ENCODE measurements around the gene SEC23IP. TPM values are rescaled to one million over a fixed set of nuclear protein-coding genes. Genes with fewer than 3 reads are reported as not detected.
"Not testable (repeated sequence)": the region's sequence is repeated elsewhere in the genome, so short reads cannot be mapped to it uniquely, and the experiment has no call there.

The SEC23IP gene
- total RNA-seq, 1 donor from 2014 or later, result 79.7 TPM

DNA sequence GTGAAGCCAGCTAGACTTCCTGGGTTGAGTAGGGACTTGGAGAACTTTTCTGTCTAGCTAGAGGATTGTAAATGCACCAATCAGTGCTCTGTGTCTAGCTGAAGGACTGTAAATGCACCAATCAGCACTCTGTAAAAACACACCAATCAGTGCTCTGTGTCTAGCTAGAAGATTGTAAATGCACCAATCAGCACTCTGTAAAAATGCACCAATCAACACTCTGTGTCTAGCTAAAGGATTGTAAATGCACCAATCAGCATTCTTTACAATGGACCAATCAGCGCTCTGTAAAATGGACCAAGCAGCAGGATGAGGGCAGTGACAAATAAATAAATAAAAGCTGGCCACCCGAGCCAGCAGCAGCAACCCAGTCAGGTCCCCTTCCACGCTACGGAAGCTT is 2.2 kb upstream of the SEC23IP start:
- Mint-ChIP-seq H3K27me3 (ENCODE audit: insufficient read depth) (peaks cover 13% of the 10 kb centered on the region), H3K4me1 (ENCODE audit: low read depth) (peaks cover 32% of the 10 kb centered on the region), H3K4me3 (peak overlapping the region; percentile 43), H3K36me3 (ENCODE audit: low read depth) (peaks cover 11% of the 10 kb centered on the region)
- DNase-seq (ENCODE audit: low spot score); H3K9me3 Mint-ChIP-seq; intact Hi-C loops (cut with micrococcal nuclease); H3K27ac Mint-ChIP-seq: not testable (repeated sequence)

DNA sequence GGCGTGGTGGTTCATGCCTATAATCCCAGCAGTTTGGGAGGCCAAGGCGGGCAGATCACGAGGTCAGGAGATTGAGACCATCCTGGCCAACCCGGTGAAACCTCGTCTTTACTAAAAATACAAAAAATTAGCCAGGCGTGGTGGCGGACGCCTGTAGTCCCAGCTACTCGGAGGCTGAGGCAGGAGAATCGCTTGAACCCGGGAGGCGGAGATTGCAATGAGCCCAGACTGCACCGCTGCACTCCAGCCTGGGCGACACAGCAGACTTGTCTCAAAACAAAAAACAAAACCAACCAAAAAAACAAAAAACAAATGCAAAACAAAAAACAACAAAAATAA is 712 bp upstream of the SEC23IP start:
- not testable (repeated sequence) for DNase-seq (ENCODE audit: low spot score); H3K27me3 Mint-ChIP-seq (ENCODE audit: insufficient read depth); H3K9me3 Mint-ChIP-seq
- H3K27ac Mint-ChIP-seq, result peak overlapping the region; percentile 96
- intact Hi-C loops (cut with micrococcal nuclease), result loop anchor here (1.0 to 2.0 kb wide), 6 partner anchors 19 to 1138 kb away; partner anchors contain the start of genes CACUL1, INPP5F, RGS10 and TIAL1
- peak overlapping the region; percentile 92 for H3K4me3 Mint-ChIP-seq
- peaks cover 17% of the 10 kb centered on the region for H3K36me3 Mint-ChIP-seq (ENCODE audit: low read depth)
- H3K4me1 Mint-ChIP-seq (ENCODE audit: low read depth), result peaks cover 47% of the 10 kb centered on the region

DNA sequence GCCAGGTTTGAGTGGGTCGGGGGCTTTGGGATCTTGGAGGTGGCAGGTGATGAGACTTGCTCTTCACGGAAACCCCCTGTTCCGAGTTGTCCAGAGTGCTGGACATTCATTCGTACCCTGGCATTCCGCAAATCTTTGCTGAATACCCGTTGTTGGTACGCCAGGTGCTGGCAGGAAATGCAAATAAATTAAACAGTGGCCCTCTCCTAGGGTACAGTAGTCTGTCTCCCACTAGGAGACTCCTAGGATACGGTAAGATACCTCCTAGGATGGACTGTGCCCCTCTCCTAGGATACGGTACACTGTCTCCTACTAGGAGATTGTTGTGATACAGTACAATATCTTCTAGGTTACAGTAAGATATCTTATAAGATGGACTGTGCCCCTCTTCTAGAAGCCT is 544 bp downstream of the SEC23IP start:
- peaks cover 22% of the 10 kb centered on the region for H3K36me3 Mint-ChIP-seq (ENCODE audit: low read depth)
- intact Hi-C loops (cut with micrococcal nuclease), result loop anchor here (2.0 kb wide), 1 partner anchor 296 kb away; the partner anchor contains the start of gene TIAL1
- peak overlapping the region; percentile 96 for H3K27ac Mint-ChIP-seq
- peak overlapping the region; percentile 92 for H3K4me3 Mint-ChIP-seq
- H3K9me3 Mint-ChIP-seq, result peaks cover 7% of the 10 kb centered on the region
- peaks cover 4% of the 10 kb centered on the region for H3K27me3 Mint-ChIP-seq (ENCODE audit: insufficient read depth)
- peaks cover 53% of the 10 kb centered on the region for H3K4me1 Mint-ChIP-seq (ENCODE audit: low read depth)
- DNase-seq (ENCODE audit: low spot score), result no peak

DNA sequence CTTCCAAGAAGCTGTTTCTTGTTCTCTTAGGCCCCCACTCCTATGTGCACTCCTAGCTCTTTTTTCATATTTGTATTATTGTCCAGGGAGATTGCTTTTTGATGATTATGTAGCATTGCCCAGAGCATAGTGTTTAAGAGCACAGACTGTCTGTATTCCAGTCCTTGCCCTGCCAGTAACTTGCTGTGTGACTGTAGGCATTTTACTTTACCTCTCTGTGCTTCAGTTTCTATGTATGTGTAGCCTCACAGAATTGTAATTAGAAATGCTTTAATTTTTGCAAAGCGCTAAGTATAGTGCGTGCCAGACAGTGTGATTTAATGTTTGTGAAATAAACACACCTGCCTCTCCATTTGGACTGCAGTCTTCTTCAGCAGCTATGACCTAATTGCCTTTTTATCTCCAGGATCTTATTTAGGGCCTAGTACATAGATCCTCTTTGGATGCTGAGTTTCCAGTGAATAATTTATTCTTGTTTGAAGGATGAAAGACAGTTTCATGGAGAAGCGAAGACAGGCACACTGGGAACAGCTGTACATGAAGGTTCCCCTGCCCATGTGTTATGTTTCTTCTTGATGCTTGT is 1.4 kb downstream of the SEC23IP start:
- Mint-ChIP-seq H3K36me3 (ENCODE audit: low read depth) (peaks cover 30% of the 10 kb centered on the region), H3K27ac (peak overlapping the region; percentile 26), H3K4me3 (peak overlapping the region; percentile 92), H3K27me3 (ENCODE audit: insufficient read depth) (peaks cover 4% of the 10 kb centered on the region), H3K4me1 (ENCODE audit: low read depth) (peaks cover 53% of the 10 kb centered on the region), H3K9me3 (peaks cover 7% of the 10 kb centered on the region)
- no peak for DNase-seq (ENCODE audit: low spot score)
- intact Hi-C loops (cut with micrococcal nuclease), result loop anchor here (2.0 kb wide), 1 partner anchor 297 kb away; the partner anchor contains the start of gene TIAL1

DNA sequence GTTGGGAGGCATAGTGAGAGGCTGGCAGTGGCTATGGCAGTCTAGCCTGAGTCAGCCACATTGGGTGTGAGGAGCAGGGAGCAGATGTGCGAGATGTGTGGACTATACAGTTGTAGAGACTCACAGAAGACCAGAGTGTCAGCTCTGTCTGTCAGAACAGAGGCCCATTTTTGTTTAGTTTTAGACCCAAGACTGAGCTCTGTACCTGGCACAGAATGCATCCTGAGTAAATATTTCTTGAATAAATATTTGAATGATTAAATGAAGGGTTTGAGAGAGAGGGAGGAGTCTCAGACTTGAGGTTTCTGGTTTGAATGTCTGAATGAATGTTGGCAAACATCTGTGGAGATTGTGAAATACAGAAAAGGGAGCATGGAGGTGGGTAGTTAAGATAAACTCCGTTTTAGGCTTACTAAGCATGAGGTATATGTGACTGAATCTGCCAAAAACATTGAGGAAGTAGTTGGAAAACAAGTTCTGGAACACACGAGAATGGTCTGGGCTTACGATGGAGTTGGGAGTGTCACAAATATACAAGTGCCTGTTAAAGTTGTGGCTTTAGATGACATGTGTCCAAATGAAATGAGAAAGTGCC is 3.6 kb downstream of the SEC23IP start:
- Mint-ChIP-seq H3K36me3 (ENCODE audit: low read depth) (peaks cover 32% of the 10 kb centered on the region), H3K27ac (no peak overlapping the region), H3K4me1 (ENCODE audit: low read depth) (peaks cover 55% of the 10 kb centered on the region), H3K9me3 (no peaks in the 10 kb centered on the region), H3K27me3 (ENCODE audit: insufficient read depth) (no peaks in the 10 kb centered on the region), H3K4me3 (no peak overlapping the region)
- no peak for DNase-seq (ENCODE audit: low spot score)
- intact Hi-C loops (cut with micrococcal nuclease), result no loop called here

DNA sequence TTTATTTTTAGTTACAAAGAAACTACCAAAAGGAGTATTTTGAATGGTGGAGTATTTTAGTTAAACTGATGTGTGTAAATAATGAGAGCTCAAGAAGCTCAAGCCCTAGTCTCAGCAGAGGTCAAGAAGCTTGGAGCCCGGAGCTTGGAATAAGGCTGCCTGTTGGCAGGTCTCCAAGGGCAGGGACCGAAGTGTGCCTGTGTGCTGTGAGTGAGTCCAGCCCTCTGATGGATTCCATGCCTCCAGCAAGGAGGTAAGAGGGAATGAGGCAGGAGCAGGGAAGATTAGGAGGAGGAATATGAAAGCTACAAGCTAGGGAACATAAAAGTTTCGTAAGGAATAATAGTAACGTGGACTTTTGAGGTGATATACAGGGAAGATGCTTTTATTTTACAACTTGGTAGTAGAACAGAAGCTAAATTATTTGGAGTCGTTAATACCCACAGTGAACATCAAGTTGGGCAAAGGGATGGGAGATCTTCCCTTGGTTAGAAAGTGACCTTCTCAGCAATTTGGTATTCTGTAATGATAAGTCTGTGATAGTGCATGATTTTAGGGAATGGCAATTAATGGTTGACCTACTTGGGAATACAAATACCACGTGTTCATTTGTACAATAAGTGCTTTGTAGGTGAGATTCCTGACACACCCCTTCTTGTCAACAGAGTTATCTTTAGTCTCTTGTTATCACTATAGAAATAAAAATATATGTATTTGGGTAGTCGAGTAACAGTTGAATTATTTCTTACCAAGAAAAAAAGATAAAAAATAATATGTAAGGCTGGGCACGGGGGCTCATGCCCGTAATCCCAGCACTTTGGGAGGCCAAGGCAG is 4.6 kb downstream of the SEC23IP start:
- peaks cover 54% of the 10 kb centered on the region for H3K4me1 Mint-ChIP-seq (ENCODE audit: low read depth)
- H3K27ac Mint-ChIP-seq, result no peak overlapping the region
- no peaks in the 10 kb centered on the region for H3K9me3 Mint-ChIP-seq
- H3K36me3 Mint-ChIP-seq (ENCODE audit: low read depth), result peaks cover 32% of the 10 kb centered on the region
- H3K4me3 Mint-ChIP-seq, result no peak overlapping the region
- H3K27me3 Mint-ChIP-seq (ENCODE audit: insufficient read depth), result no peaks in the 10 kb centered on the region
- intact Hi-C loops (cut with micrococcal nuclease), result no loop called here
- no peak for DNase-seq (ENCODE audit: low spot score)

DNA sequence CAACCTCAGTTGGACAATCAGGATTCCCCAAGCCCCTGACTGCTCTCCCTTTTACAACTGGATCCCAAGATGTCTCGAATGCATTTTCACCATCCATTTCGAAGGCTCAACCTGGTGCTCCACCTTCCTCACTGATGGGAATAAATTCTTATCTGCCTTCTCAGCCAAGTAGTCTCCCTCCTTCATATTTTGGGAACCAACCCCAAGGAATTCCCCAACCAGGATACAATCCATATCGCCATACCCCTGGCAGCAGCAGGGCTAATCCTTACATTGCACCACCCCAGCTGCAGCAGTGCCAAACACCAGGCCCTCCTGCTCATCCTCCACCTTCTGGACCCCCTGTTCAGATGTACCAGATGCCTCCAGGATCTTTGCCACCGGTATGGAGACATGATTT is 6.0 kb downstream of the SEC23IP start:
- Mint-ChIP-seq H3K9me3 (no peaks in the 10 kb centered on the region), H3K27ac (no peak overlapping the region), H3K4me1 (ENCODE audit: low read depth) (peaks cover 47% of the 10 kb centered on the region), H3K36me3 (ENCODE audit: low read depth) (peaks cover 37% of the 10 kb centered on the region), H3K4me3 (no peak overlapping the region), H3K27me3 (ENCODE audit: insufficient read depth) (no peaks in the 10 kb centered on the region)
- intact Hi-C loops (cut with micrococcal nuclease), result no loop called here
- no peak for DNase-seq (ENCODE audit: low spot score)

DNA sequence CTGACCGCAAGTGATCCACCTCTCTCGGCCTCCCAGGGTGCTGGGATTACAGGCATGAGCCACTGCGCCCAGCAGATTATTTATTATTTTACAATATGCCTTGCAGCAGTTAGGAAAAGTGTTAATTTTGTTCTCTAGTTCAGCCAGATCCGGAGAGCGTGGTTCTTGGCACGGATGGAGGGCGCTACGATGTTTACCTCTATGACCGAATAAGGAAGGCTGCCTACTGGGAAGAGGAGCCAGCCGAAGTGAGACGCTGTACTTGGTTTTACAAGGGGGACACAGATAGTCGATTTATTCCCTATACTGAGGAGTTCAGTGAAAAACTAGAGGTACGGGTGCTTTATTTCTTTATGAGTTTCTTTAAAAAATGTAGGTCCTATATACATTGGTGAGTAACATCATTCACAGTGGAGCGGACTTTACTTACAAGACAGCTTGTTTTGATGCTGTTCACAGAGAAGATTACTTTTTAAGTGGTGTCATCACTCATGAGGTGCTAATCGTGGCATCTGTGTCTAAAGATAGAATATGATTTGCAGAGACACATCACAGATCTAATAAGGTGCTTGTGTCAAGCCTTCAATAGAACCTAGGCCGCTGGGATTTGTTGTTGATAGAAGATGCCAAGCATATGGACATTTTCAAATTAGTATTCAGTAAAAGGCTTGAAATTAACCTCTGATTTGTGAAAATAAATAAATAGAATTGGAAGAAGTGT is 11.6 kb downstream of the SEC23IP start:
- Mint-ChIP-seq H3K27ac (no peak overlapping the region), H3K36me3 (ENCODE audit: low read depth) (peaks cover 23% of the 10 kb centered on the region), H3K9me3 (no peaks in the 10 kb centered on the region), H3K27me3 (ENCODE audit: insufficient read depth) (no peaks in the 10 kb centered on the region), H3K4me3 (no peak overlapping the region), H3K4me1 (ENCODE audit: low read depth) (peaks cover 3% of the 10 kb centered on the region)
- no peak for DNase-seq (ENCODE audit: low spot score)
- intact Hi-C loops (cut with micrococcal nuclease), result no loop called here

DNA sequence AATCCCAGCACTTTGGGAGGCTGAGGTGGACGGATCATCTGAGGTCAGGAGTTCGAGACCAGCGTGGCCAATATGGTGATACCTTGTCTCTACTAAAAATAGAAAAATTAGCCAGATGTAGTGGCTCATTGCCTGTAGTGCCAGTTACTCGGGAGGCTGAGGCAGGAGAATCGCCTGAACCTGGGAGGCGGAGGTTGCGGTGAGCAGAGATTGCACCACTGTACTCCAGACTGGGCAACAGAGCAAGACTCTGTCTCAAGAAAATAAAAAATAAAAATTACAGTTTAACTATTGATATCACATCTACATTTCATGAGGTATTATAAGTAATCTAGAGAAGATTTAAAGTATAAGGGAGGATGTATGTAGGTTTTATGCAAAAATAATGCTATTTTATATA is 15.2 kb downstream of the SEC23IP start:
- DNase-seq (ENCODE audit: low spot score); intact Hi-C loops (cut with micrococcal nuclease); H3K4me3 Mint-ChIP-seq; H3K27ac Mint-ChIP-seq; H3K9me3 Mint-ChIP-seq; H3K4me1 Mint-ChIP-seq (ENCODE audit: low read depth); H3K27me3 Mint-ChIP-seq (ENCODE audit: insufficient read depth): not testable (repeated sequence)
- H3K36me3 Mint-ChIP-seq (ENCODE audit: low read depth), result peaks cover 29% of the 10 kb centered on the region

DNA sequence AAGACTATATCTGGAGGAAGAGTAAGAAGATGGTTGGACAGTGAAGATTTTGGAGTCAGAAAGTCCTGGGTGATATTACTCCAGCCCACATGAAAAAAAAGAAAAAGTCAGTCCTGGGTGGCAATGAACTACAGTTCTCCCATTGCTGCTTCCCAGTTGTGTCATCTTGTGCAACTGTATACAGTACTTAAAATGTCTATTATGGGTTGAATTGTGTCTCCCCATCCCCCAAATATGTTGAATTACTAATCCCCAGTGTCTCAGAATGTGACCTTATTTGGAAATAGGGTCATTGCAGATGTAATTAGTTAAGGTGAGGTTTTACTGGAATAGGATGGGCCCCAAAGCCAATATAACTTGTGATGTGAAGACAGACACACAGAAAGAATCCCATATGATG is 15.6 kb downstream of the SEC23IP start:
- no peak overlapping the region for H3K4me3 Mint-ChIP-seq
- no peaks in the 10 kb centered on the region for H3K27me3 Mint-ChIP-seq (ENCODE audit: insufficient read depth)
- intact Hi-C loops (cut with micrococcal nuclease), result no loop called here
- no peak for DNase-seq (ENCODE audit: low spot score)
- no peaks in the 10 kb centered on the region for H3K9me3 Mint-ChIP-seq
- H3K36me3 Mint-ChIP-seq (ENCODE audit: low read depth), result peaks cover 30% of the 10 kb centered on the region
- H3K27ac Mint-ChIP-seq, result no peak overlapping the region
- H3K4me1 Mint-ChIP-seq (ENCODE audit: low read depth), result peaks cover 5% of the 10 kb centered on the region

DNA sequence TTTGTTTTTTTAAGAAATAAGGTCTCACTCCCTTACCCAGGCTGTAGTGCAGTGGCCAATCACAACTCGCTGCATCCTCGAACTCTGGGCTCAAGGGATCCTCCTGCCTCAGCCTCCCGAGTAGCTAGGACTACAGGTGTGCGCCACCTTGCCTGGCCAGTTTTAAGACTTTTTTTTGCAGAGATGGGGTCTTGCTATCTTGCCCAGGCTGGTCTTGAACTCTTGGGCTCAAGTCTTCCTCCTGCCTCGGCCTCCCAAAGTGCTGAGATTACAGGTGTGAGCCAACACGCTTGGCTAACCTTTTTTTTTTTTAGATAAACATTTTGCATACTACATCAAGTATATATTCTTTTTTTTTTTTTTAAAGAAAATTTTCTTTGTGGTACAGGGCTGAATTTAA is 18.2 kb downstream of the SEC23IP start:
- no peaks in the 10 kb centered on the region for H3K9me3 Mint-ChIP-seq
- no peak overlapping the region for H3K27ac Mint-ChIP-seq
- no peak overlapping the region for H3K4me3 Mint-ChIP-seq
- peaks cover 5% of the 10 kb centered on the region for H3K4me1 Mint-ChIP-seq (ENCODE audit: low read depth)
- intact Hi-C loops (cut with micrococcal nuclease), result no loop called here
- H3K36me3 Mint-ChIP-seq (ENCODE audit: low read depth), result peaks cover 25% of the 10 kb centered on the region
- no peaks in the 10 kb centered on the region for H3K27me3 Mint-ChIP-seq (ENCODE audit: insufficient read depth)
- no peak for DNase-seq (ENCODE audit: low spot score)

DNA sequence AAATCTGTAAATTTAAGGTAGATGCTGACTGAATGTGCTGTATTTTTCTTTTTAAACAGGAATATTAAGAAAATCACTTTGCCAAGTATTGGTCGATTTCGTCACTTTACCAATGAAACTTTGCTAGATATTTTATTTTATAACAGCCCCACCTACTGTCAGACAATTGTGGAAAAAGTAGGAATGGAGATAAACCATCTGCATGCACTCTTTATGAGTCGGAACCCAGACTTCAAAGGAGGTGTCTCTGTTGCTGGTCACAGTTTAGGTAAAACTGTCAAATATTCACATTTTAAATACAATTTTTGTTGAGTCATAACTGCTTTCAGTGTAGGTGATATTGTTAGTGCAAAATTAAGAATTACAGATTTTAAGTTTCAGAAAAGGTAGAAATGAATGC is 25.2 kb downstream of the SEC23IP start:
- Mint-ChIP-seq H3K27ac (no peak overlapping the region), H3K4me3 (no peak overlapping the region), H3K36me3 (ENCODE audit: low read depth) (peaks cover 49% of the 10 kb centered on the region), H3K4me1 (ENCODE audit: low read depth) (peaks cover 21% of the 10 kb centered on the region), H3K9me3 (no peaks in the 10 kb centered on the region), H3K27me3 (ENCODE audit: insufficient read depth) (no peaks in the 10 kb centered on the region)
- no peak for DNase-seq (ENCODE audit: low spot score)
- intact Hi-C loops (cut with micrococcal nuclease), result no loop called here

DNA sequence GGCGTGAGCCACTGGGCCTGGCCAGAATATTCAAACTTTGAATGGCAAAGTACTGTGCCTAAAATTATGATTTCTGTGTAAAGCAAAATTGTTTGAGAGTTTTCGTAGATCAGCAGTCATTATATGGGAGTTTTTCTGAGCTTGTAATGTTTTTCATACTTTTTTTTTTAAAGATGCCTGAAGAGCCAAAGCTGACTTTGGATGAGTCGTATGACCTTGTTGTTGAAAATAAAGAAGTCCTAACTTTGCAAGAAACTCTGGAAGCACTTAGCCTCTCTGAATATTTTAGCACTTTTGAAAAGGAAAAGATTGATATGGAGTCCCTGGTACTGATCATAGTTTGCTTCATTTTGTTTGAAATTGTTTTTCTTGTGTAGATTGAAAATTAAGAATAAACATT is 26.7 kb downstream of the SEC23IP start:
- Mint-ChIP-seq H3K4me3 (no peak overlapping the region), H3K9me3 (no peaks in the 10 kb centered on the region), H3K27ac (peak overlapping the region; percentile 25), H3K36me3 (ENCODE audit: low read depth) (peaks cover 45% of the 10 kb centered on the region), H3K27me3 (ENCODE audit: insufficient read depth) (no peaks in the 10 kb centered on the region), H3K4me1 (ENCODE audit: low read depth) (peaks cover 17% of the 10 kb centered on the region)
- intact Hi-C loops (cut with micrococcal nuclease), result no loop called here
- no peak for DNase-seq (ENCODE audit: low spot score)
